ENCODE measurements around the gene SLX1A. TPM values are rescaled to one million over a fixed set of nuclear protein-coding genes. Genes with fewer than 3 reads are reported as not detected.
A peak's percentile ranks its signal among the peaks of the same experiment; 100 is the strongest.

Gene SLX1A
- total and polyA plus RNA-seq, 9 of the 15 experiments (the other 6 are each of a cell fraction or from before 2014, with no cell fraction given): 2.3 to 86.5 (median 11.6) TPM

DNA sequence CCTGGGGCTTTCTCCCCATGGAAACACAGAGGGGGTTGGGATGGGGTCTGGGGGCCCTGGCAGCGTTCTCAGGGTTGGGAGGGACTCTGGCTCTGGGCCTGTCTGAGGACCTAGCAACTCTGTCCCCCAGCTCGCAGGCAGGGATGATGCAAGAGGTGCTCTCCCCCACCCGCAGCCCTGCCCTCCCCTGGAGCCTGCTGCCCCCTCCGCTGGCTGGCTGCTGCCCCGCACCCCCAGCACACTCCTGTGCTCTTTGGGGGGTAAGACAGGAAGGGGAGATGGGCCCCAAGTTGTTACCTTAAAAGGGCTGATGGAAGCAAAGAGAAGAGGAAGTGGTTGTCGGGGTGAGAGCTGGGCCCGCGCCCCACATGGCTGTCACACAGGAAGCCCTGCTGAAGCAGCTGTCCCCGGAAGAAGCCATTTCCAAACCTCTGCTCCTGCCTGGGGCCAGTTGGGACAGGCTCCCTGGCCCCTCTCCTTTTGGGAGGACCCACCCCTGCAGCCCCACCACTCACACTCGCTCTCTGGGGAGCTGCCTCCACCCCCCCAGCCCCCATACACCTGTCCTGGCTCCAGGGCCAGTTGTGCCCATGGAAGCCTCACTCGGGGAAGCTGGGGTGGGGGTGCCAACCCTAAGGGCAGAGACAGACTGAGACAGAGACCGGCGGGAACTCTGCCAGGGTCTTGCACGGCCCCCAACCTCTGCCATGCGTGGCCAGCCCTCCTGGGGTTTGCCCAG lies 7.8 kb upstream of the SLX1A start (continued):
- TF ChIP-seq E2F6 (IDR thresholded peaks at IDR 0.05; ENCODE audit: borderline replicate concordance in 1 of 2, extremely low read depth in 1 of 2, insufficient read depth in 1 of 2, insufficient read length in 1 of 2, low read depth in 1 of 2, low read length in 1 of 2, poor library complexity in 1 of 2, severe bottlenecking in 1 of 2): peak in 1 of 2 experiments; percentile 67
- TF ChIP-seq, protein P1, sequence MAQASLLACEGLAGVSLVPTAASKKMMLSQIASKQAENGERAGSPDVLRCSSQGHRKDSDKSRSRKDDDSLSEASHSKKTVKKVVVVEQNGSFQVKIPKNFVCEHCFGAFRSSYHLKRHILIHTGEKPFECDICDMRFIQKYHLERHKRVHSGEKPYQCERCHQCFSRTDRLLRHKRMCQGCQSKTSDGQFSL (CRISPR knock-in tag; IDR thresholded peaks at IDR 0.05): 0 out of 2 replicates have a peak, but pooled peaks have one; percentile 38
- TF ChIP-seq, protein P1 (tag; IDR thresholded peaks at IDR 0.05): no peak
- no peak for TF ChIP-seq ZNF311 (CRISPR knock-in tag; IDR thresholded peaks at IDR 0.05)
- TF ChIP-seq SLC30A9 (CRISPR knock-in tag; IDR thresholded peaks at IDR 0.05): no peak
- no peak for TF ChIP-seq PPARD (CRISPR knock-in tag; IDR thresholded peaks at IDR 0.05)
- no peak for TF ChIP-seq ZNF79 (CRISPR knock-in tag; IDR thresholded peaks at IDR 0.05; ENCODE audit: low read depth)
- no peak for TF ChIP-seq ZKSCAN3 (CRISPR knock-in tag; IDR thresholded peaks at IDR 0.05)
- no peak for TF ChIP-seq ZC3H8 (IDR thresholded peaks at IDR 0.05)
- TF ChIP-seq TAF9B (IDR thresholded peaks at IDR 0.05; ENCODE audit: partially characterized antibody): no peak
- TF ChIP-seq RBFOX2 (IDR thresholded peaks at IDR 0.05; ENCODE audit: low read depth, low read length): 0 out of 2 replicates have a peak, but pooled peaks have one; percentile 26
- TF ChIP-seq GTF2E2 (tag; IDR thresholded peaks at IDR 0.05): no peak
- no peak for TF ChIP-seq MTA1 (IDR thresholded peaks at IDR 0.05; ENCODE audit: borderline replicate concordance)
- TF ChIP-seq, protein P2, sequence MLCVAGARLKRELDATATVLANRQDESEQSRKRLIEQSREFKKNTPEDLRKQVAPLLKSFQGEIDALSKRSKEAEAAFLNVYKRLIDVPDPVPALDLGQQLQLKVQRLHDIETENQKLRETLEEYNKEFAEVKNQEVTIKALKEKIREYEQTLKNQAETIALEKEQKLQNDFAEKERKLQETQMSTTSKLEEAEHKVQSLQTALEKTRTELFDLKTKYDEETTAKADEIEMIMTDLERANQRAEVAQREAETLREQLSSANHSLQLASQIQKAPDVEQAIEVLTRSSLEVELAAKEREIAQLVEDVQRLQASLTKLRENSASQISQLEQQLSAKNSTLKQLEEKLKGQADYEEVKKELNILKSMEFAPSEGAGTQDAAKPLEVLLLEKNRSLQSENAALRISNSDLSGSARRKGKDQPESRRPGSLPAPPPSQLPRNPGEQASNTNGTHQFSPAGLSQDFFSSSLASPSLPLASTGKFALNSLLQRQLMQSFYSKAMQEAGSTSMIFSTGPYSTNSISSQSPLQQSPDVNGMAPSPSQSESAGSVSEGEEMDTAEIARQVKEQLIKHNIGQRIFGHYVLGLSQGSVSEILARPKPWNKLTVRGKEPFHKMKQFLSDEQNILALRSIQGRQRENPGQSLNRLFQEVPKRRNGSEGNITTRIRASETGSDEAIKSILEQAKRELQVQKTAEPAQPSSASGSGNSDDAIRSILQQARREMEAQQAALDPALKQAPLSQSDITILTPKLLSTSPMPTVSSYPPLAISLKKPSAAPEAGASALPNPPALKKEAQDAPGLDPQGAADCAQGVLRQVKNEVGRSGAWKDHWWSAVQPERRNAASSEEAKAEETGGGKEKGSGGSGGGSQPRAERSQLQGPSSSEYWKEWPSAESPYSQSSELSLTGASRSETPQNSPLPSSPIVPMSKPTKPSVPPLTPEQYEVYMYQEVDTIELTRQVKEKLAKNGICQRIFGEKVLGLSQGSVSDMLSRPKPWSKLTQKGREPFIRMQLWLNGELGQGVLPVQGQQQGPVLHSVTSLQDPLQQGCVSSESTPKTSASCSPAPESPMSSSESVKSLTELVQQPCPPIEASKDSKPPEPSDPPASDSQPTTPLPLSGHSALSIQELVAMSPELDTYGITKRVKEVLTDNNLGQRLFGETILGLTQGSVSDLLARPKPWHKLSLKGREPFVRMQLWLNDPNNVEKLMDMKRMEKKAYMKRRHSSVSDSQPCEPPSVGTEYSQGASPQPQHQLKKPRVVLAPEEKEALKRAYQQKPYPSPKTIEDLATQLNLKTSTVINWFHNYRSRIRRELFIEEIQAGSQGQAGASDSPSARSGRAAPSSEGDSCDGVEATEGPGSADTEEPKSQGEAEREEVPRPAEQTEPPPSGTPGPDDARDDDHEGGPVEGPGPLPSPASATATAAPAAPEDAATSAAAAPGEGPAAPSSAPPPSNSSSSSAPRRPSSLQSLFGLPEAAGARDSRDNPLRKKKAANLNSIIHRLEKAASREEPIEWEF (CRISPR knock-in tag; IDR thresholded peaks at IDR 0.05): no peak
- TF ChIP-seq GABPA (tag; conservative IDR thresholded peaks at IDR 0.05; ENCODE audit: low read depth): peak; percentile 69
- no peak for TF ChIP-seq IRF2 (CRISPR knock-in tag; IDR thresholded peaks at IDR 0.05)
- TF ChIP-seq MTA3 (IDR thresholded peaks at IDR 0.05; ENCODE audit: borderline replicate concordance): no peak
- no peak for TF ChIP-seq ZSCAN29 (IDR thresholded peaks at IDR 0.05)
- no peak for TF ChIP-seq E2F4 (CRISPR knock-in tag; IDR thresholded peaks at IDR 0.05; ENCODE audit: low read depth)
- TF ChIP-seq CCNT2 (IDR thresholded peaks at IDR 0.05; ENCODE audit: borderline replicate concordance, extremely low read depth, insufficient read length, low read depth, low read length): no peak

Measured in K562 (cell line).